ENCODE data around the gene ZRANB3. TPM values are rescaled to one million over a fixed set of nuclear protein-coding genes. Genes with fewer than 3 reads are reported as not detected.

ZRANB3 gene
- total and polyA plus RNA-seq, 2 donors (not counting 3 experiments of a cell fraction or from before 2014, with no cell fraction given), result 2.2 to 6.0 TPM

- Histone ChIP-seq H3K9ac (replicated peaks; ENCODE audit: extremely low read depth, insufficient read depth, low read length) (no peak overlapping the region), H3K4me1 (ENCODE audit: control insufficient read depth, extremely low read depth, insufficient read depth, low read length) (no peaks in the 10 kb centered on the region), H3K9me3 (replicated peaks; ENCODE audit: control insufficient read depth, insufficient read depth, low read length) (no peaks in the 10 kb centered on the region), H3K4me3 (replicated peaks in 1 of 3; ENCODE audit: insufficient read depth in 1 of 3, low read depth in 1 of 3, low read length in 3 of 3) (no peak overlapping the region), H3K27me3 (ENCODE audit: control insufficient read depth in 2 of 2, insufficient read depth in 2 of 2, low read length in 2 of 2) (no peaks in the 10 kb centered on the region), H3K27ac (ENCODE audit: insufficient read depth, low read depth, low read length) (no peak overlapping the region), H4K20me1 (replicated peaks; ENCODE audit: control insufficient read depth, extremely low read depth, insufficient read depth, low read length) (peaks cover 3% of the 10 kb centered on the region), H3K79me2 (ENCODE audit: control insufficient read depth, insufficient read depth, low read length) (peaks cover 45% of the 10 kb centered on the region), H2AFZ (ENCODE audit: low read depth, low read length) (no peak overlapping the region), H3K9me1 (replicated peaks; ENCODE audit: control insufficient read depth, extremely low read depth, insufficient read depth, low read length) (no peaks in the 10 kb centered on the region), H3K36me3 (ENCODE audit: control insufficient read depth in 2 of 2, extremely low read depth in 1 of 2, insufficient read depth in 2 of 2, low read length in 2 of 2) (peaks cover 0 to 2% of the 10 kb centered on the region in 2 experiments), H3K4me2 (ENCODE audit: insufficient read depth, low read length) (no peak overlapping the region)
- CTCF ChIA-PET, result no interaction called here
- no peak for TF ChIP-seq MAX (IDR thresholded peaks at IDR 0.05; ENCODE audit: insufficient read depth, insufficient read length)
- no peak for TF ChIP-seq CTCF (IDR thresholded peaks at IDR 0.05; ENCODE audit: extremely low read depth in 1 of 2, insufficient read depth in 1 of 2, low read depth in 1 of 2, low read length in 2 of 2)
- no peak for TF ChIP-seq FOS (IDR thresholded peaks at IDR 0.05; ENCODE audit: borderline replicate concordance, insufficient read depth, low read length)
- TF ChIP-seq GATA2 (IDR thresholded peaks at IDR 0.05; ENCODE audit: insufficient read depth, insufficient read length, low read depth, low read length), result no peak
- TF ChIP-seq POLR2A (IDR thresholded peaks at IDR 0.05; ENCODE audit: low read depth, low read length), result no peak
- no peak for TF ChIP-seq EZH2 (IDR thresholded peaks at IDR 0.05; ENCODE audit: borderline replicate concordance, low read depth, low read length, severe bottlenecking)
- no peak for TF ChIP-seq JUN (IDR thresholded peaks at IDR 0.05; ENCODE audit: borderline replicate concordance, insufficient read depth, insufficient read length, low read depth)
- no peak for TF ChIP-seq POLR2AphosphoS5 (IDR thresholded peaks at IDR 0.05; ENCODE audit: insufficient read depth, low read depth, low read length)
- no peak for TF ChIP-seq MYC (IDR thresholded peaks at IDR 0.05; ENCODE audit: low read depth, low read length)
- no TSS peak for BruUV-seq (replicated peaks)
- POLR2A ChIA-PET, result no interaction called here
- no peak for FAIRE-seq
- intact Hi-C loops (cut with micrococcal nuclease), result no loop called here
- DNase-seq (ENCODE audit: low read depth, low spot score), result no peak
- dilution Hi-C loops (cut with MboI; ENCODE audit: extremely low pct_ligation_motif_present, low sequenced_read_pairs), result no loop called here
These were observed 24.3 kb upstream of the ZRANB3 start for GRCh38 chr2:135555311-135555710.

Measured in endothelial cell of umbilical vein (primary cell).